Lung microvascular endothelial cell (primary cell): ENCODE measurements around the gene ATF5. TPM values are rescaled to one million over a fixed set of nuclear protein-coding genes. Genes with fewer than 3 reads are reported as not detected.
A peak's percentile ranks its signal among the peaks of the same experiment; 100 is the strongest.
"Not testable (repeated sequence)": the region's sequence is repeated elsewhere in the genome, so short reads cannot be mapped to it uniquely, and the experiment has no call there.

Source experiments
- DNase-seq, 2 donors: peaks; one replicate each; pipeline versions ENCODE4 v3.0.0 to v3.0.0-alpha.2; 2010; ENCODE audit warnings: low read depth in 2 of 2
- total RNA-seq: library from RNA; depleted of rRNA; stranded (reverse); fragments of >200 nt; gene quantifications from 2 replicates; pipeline ENCODE4 v1.2.1, GENCODE V29; 2014

The ATF5 gene
- total RNA-seq, 1 donor from 2014 or later: 3.4 TPM

DNA sequence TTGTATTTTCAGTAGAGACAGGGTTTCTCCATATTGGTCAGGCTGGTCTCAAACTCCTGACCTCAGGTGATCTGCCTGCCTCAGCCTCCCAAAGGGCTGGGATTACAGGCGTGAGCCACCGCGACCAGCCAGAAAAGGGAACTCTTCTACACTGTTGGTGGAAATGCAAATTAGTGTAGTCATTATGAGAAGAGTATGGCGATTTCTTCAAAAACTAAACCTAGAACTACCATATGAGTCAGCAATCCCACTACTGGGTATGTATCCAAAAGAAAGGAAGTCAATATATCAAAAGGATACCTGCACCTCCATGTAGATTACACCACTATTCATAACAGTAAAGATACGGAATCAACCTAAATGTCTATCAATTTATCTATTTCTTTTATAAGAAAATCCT is 15.6 kb downstream of the ATF5 start:
- not testable (repeated sequence) for DNase-seq

DNA sequence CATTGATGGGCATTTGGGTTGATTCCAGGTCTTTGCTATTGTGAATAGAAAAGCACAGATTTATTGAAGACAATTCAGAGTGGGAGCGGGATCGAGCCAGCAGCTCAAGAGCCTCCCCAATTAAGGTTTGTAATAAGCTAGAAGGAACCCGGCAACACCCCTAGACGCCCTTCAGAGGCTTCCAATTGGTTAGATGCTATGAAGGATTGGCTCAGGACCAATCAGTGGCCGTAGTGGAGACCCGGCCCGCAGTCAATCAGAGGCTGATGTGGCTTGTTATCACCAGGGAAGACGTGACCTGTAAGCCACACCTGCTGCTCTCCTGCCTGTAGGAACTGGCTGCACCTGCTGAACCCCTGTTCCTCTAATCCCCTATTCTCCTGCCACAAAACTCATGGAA is 17.4 kb downstream of the ATF5 start:
- DNase-seq: no peak

GRCh38 chr19:49949742-49950589 is 21.0 kb downstream of the ATF5 start:
- DNase-seq: no peak

DNA sequence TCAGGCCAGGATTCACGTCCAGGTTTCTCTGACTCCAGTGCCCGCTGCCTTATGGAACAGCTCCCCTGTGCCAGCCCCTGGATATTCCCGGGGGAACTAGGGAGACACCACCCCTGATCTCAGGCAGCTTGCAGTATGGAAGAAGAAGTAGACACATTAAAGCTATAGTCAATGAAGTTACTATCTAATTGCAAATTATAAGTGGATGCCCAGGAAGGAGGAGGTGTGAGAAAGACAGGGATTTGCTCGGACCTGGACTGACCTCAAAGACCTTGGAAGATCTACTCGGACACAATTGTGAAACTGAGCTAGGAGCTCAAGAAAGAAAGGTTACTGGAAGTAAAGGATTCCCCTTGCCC is 21.6 kb downstream of the ATF5 start:
- no peak for DNase-seq

DNA sequence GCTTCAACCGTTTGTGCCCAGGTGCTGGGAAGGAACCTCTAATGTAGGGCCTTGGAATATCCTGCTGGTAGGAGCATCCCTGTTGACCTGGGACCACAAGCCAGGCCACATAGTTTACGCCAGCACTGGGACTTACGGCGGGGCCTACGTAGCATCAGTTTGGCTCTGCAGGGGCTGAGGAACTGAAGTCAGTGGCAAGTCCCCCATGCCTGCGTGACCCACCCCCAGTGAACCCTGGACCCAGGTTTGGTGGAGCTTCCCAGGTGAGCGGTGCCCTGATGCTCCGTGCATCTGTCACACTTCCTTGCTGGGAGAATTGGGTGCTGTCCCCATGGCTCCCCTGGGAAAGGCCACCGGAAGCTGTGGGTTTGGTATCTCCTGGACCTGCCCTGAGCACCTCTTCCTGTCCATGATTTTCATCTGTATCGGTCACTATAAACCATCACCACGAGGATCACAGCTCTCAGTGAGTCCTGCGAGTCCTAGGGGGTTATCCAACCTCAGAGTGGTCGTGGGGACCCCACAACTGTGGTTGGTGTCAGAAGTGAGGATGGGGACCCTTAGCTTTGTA is 22.0 kb downstream of the ATF5 start:
- DNase-seq: no peak

DNA sequence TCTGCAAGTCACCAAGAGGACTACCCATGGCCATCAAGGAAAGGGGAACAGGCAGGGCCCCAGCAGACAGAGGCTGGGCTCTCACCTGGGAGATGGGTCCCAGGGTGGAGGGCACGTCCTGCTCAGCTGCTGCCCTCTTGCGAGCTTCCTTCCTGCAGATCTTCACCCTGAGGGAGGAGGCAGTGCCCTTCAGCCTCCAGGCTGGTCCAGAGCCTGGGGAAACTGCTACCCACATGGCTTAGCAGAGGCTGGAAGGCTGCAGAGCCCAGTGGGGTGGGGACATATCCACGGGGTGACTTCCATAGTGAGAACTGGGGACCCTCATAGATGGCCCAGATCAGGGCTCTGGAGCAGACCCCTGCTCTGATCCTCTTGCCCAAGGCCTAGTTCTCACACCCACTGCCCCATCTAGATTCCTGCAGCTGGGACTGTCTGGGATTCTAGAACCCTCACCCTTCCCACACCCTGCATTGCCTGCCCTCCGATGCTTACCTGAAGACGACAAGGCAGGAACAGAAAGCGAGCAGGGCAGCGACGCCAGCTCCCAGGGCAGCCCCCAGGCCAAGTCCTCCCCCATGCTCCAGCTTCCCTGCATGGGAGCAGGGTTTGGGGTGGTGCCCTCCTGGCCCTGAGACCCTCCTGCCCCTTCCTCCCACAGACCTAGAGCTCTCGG is 22.9 kb downstream of the ATF5 start:
- DNase-seq: no peak

DNA sequence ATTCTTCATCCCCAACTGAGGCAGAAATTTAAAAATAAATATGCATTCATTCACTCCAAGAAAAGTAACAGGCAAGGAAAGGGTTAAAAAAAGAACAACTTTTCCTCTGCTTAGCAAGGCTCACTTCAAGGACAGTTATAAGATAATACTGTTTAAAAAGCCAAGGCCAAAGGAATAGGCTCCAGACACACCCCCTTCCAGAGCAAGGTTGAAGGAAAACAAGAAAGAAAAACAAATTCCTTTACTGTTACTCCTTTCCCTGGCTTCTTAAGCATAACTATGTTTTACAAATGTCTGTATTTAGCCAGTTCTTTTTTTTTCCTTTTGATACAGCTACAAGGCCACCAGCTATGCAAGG is 23.5 kb downstream of the ATF5 start:
- DNase-seq: no peak

DNA sequence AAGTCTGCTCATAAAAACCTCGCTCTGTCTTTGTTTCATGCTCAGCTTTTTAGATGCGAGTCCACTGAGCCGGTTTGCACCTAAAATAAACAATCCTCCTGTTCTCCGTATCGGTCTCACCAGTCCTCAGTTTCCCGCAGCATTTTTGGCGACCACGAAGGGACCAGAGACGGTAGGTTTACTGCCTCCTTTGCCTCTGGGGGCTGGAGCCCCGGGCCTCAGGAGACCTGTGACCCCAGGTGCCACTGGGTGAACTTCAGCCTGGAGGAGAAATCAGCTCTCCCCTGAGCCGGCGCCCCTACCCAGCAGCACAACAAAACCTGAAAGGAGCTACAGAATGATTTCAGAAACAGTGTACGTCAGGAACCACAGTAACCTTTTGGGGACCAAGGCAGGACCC is 23.9 kb downstream of the ATF5 start:
- no peak for DNase-seq

DNA sequence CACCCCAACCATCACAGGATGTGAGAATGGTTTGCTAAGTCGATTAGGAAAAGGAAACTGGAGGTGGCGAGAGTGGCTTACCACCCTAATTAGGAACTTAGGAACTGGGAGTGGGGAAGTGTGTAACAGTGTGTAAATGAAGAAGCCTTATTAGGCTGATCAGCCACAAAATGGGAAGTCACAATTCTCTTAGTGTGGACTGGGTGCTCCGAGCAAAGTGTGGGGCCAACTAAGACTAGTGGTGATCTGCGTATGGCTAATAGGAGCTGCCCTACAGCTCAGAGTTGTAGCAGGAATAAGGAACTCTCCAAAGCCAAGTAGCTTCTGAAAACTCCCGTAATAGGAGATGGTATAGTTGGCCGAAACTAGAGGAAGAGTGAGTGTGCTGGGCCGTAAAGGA is 24.4 kb downstream of the ATF5 start:
- DNase-seq: no peak

DNA sequence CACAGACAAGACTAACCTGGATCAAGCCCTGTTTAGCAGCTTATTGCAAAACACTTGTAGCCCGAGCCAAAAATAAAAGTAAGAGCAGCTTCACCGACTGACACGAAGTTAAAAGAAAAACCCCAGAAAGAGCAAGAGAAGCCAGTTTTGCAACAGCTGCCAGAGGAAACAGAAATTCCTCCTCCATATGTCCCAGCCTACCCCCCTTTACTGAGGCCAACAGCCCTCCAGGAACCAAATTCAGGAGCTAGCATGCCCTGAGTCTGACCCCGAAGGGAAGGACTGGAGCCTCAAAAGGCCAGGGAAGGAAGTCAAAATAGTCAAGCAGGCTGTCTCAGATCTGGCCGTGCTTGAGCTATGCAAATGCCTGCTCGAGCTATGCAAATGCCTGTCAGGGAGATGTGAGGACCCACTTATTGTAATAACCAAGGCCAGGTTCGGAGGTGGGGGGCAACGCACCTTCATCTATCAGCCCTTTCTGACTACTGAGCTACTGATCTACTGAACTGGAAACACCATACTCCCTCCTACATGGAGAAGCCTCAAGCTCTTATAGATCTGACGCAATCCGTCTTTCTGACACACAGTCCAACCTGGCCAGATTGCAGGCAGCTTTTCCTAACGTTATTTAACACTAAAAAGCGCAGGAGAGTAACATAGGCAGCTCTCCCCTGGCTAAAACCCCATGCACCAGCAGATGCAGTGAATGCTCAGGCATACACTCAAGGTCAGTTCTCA is 25.3 kb downstream of the ATF5 start:
- peak in 1 of 2 donors; percentile 25 for DNase-seq

DNA sequence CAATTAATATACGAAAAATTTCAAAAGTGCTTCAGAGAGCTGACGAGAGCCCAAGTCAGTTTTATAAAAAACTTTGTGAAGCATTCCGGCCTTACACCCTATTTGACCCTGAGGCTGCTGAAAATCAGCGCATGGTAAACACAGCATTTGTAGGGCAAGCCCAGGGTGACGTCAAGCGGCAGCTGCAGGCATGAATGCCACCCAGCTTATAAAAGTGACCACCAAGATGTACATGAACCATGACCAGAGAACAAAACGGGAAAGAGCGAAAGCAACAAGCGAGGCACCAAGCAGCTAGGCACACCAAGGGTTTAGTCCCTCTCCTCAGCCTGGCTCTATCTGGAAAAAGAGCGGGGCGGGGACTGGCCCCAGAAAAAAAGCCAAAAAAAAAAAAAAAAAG is 25.9 kb downstream of the ATF5 start:
- DNase-seq: peak; percentile 39 to 55

GRCh38 chr19:49956115-49956495 is 27.1 kb downstream of the ATF5 start:
- DNase-seq: no peak

- DNase-seq: no peak
Observed at GRCh38 chr19:49957262-49957915, 28.4 kb downstream of the ATF5 start.

GRCh38 chr19:49958144-49958543 is 29.1 kb downstream of the ATF5 start:
- not testable (repeated sequence) for DNase-seq

DNA sequence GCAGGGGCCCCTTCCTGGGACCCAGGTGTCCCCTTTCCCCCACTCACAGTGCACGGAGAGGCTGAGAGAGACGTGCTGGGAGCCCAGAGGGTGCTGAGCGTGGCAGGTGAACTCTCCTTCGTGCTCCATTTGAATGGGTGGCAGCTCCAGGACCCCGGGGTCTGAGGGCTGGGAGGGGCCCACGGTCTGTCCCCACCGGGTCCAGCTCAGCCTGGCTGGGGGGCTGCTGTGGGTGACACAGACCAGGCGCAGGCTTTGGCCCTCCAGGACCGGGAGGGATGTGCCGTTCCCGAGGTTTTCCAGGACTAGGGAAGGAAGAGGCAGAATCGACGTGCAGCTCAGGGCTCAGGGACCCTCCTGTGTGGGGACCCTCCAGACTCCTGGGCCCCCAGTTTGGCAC is 29.6 kb downstream of the ATF5 start:
- not testable (repeated sequence) for DNase-seq

DNA sequence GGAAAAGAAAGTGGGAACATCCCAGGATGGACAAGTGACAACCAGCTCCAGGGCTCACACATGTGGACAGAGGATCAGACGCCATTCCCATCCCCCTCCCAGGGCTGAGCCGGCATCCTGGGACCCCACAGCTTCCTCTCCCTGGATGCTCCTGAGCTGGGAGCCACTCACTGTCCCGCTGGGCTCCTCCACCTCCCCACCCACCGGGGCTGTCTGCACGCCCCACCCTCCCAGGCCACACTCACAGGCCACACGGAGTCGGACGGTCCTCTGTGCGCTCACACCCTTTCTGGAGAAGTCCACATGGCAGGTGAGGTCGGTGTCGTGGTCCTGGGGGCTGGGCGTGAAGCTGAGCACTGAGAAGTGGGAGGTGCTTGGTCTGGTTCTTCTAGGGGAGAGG is 30.9 kb downstream of the ATF5 start:
- not testable (repeated sequence) for DNase-seq

- DNase-seq: not testable (repeated sequence)
Observed at GRCh38 chr19:49960980-49961379, 32.0 kb downstream of the ATF5 start, which contains the start of gene SIGLEC11. SIGLEC11 (minus strand) TSS chr19:49961172; CDS start chr19:49961081, 91 bp downstream.

DNA sequence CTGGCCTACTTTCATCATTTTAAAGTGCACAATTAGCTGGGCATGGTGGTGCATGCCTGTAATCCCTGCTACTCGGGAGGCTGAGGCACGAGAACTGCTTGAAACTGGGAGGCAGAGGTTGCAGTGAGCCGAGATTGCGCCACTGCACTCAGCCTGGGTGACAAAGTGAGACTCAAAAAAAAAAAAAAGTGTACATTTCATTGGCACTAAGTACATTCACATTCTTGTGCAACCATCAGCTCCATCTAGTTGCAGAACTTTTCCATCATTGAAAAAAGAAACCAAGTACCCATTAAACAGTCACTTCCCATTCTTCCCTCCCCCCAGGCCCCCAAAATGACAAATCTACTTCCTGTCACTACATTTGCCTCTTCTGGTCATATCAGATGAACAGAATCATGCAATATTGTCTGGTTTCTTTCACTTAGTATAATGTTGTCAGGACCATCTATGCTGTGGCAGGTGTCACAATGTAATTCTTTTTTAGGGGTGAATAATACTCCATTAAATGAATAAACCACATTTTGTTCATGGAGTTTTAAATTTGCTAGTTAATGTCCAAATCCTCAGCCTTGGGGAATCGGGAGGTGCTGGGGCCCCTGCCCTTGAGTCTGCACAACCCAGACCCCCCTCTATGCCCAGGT is 39.4 kb downstream of the ATF5 start:
- DNase-seq: no peak

DNA sequence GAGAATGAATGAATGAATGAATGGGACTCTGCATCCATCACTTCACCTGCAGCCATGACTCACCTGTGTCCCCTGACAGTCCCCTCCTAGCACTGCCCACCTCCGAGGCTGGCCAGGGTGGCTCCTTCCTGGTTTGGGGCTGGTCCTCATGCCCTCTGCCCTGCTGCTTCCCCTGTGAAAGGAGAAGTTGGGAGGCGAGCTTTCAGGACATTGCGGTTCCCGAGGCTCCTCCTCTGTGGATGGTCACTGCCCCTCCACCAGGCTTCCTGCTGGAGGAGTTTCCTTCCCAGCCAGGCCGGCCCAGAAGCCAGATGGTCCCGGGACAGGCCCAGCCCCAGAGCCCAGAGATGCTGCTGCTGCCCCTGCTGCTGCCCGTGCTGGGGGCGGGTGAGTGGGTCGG is 40.4 kb downstream of the ATF5 start:
- not testable (repeated sequence) for DNase-seq

DNA sequence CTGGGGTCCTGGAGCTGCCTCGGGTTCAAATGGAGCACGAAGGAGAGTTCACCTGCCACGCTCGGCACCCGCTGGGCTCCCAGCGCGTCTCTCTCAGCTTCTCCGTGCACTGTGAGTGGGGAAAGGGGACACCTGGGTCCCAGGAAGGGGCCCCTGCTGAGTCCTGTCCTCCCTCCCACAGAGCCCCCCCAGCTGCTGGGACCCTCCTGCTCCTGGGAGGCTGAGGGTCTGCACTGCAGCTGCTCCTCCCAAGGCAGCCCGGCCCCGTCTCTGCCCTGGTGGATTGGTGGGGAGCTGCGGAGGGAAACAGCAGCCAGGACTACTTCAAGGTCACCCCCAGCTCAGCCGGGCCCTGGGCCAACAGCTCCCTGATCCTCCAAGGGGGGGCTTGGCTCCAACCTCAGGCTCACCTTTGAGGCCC is 43.0 kb downstream of the ATF5 start:
- no peak for DNase-seq

GRCh38 chr19:49972841-49973240 is 43.8 kb downstream of the ATF5 start:
- DNase-seq: no peak
